Activated CD4-positive, alpha-beta T cell treated with anti-CD3 and anti-CD28 coated beads, Interleukin-2, amount 50 U/mL, for 16 hours (primary cell): Measurements from ENCODE around the gene RCOR3.
A peak's percentile ranks its signal among the peaks of the same experiment; 100 is the strongest.

Source experiments
- DNase-seq: peaks from one replicate; pipeline ENCODE4 v3.0.0-alpha.2; 2020

Gene RCOR3

DNA sequence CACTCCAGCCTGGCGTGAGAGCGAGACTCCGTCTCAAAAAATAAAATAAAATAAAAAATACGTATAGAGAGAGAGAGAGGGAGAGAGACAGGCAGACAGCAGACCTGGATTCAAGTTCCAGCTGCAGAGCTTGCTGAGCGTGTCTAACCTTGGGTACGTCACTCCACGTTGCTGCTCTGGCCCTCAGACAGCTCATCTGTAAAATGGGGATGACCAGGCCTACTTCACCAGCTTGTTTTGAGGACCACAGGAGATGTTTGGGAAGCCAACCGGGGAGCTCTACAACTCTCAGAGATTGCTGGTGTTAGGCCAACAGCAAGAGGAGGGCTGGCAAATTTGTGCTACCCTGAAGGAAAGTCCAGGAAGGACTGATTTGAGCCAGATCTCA, 67.0 kb downstream of the RCOR3 start:
- DNase-seq, result no peak

DNA sequence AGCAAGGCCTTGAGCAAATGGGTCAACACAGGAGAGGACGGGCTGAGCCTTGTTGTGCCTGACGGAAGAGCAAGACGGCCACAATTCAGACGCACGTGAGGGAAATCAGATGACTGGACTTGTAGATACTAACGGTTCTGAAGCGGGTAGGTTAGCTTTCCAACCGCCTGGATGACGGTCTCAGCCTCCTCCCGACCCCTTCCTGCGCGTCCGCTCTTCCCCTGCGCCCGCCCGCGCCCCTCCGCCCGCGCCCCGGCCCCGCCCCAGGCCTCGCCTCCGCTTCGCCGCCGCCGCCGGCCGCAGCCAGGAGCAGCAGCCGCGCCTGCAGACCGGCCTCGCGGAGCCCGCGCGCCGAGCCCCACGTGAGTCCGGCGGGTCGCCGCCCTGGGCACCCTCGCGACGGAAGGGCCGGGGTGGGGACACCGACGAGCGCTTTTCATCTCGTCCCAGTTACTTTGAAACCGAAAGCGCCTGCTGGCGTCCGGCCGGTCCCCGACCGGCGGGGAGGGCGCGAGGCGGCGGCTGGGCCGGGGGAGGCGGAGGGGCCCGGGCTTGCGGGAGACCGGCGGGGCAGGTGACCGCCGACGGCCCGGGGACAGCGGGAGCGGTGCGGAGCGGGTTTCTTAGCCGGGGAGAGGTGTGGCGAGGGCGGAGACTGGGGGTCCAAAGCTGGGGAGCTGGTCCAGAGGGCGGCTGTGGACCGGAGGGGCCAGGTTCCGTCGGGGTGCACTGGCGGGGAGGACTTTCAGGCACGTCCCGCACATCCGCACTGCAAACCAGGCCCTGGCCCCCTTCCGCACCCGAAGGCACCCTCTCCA, 67.6 kb downstream of the RCOR3 start, which contains the start of gene TRAF5:
Gene TRAF5 (plus strand): TSS at position 306 of the 818 bp plus-strand sequence. CDS start 26,407 bp downstream, outside the sequence.
- DNase-seq, result peak; percentile 61

DNA sequence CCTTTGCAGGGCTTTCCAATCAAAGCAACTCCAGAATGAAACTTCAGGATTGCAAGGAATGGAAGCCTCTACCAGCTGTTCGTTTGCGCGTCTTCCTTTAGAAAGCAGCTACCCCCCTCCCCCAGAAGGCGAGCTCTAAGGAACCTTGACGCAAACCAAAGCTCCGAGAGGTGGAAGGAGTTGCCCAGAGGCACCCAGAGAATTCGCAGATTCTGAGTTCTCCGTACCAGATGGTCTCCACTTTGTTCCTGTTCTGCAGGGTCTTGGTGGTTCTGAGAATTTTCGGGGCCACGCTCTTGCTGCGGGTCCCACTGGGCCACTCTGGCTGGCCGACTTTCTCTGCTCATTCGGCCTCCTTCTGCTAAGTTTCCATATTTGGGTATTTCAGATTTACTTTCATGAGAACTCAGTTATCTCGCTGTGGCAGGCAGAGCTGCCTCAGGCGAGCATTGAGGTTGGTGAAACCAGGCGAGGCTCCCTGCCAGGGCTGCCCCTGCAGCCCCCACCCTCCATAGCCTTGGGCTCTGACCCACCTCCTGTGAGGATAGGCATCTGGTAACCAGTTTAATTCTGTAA, 68.3 kb downstream of the RCOR3 start:
- peak; percentile 41 for DNase-seq

DNA sequence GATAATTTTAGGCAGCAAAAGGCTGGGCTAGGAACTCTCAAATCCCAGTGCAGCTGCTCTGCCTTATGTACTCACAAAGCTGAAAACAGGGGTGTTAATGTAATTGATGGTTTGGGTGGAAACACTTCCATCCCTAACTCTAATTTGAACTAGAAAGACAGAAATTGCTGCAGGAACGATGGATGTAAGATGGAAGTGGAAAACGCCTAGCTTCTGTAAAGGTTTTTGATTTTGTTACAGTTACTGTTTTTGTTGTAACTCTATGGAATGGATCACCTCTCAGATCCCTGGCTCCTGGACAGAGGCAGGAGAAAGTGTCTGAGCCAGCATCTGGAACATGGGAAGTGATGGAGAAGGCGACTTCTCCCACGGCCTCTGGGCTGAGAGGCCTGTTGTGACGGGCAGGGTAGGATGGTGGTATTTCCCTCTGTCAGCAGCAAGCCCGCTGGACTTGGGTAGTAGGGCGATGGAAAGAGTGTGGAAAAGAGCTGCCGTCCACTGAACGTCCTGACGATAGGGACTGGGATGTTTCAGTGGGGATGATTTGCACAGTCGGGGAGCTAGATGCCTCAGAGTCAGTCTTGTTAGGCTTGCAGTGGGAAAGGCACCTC, 69.0 kb downstream of the RCOR3 start:
- DNase-seq, result no peak

DNA sequence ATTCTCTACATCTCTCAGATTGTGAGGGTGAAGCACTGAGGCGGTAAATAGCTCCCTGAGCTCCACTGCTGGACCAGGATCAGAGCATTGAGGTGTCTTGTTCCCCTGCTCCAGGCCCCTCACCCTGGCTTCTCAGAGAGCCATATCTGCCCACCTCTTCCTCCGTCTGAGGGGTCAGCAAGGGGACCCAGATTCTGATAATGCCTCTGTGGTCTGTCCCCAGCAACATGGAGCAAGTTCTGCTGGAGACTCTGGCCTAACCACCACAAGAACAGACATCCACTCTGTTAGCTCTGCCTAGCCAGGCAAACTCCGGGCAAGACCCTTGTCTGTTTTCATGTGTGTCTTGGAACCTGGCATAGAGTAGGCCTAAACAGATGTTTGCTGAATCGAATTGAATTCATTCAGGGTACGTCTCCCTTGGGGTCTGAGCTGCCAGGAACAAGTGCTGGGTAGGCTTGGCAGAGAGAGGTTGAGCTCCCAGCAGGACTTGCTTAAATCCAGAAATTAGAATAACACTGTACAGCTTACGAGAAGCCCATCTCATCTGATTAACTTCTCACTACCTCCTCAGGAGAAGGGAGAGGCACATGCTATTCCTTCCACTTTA, 69.8 kb downstream of the RCOR3 start:
- no peak for DNase-seq

DNA sequence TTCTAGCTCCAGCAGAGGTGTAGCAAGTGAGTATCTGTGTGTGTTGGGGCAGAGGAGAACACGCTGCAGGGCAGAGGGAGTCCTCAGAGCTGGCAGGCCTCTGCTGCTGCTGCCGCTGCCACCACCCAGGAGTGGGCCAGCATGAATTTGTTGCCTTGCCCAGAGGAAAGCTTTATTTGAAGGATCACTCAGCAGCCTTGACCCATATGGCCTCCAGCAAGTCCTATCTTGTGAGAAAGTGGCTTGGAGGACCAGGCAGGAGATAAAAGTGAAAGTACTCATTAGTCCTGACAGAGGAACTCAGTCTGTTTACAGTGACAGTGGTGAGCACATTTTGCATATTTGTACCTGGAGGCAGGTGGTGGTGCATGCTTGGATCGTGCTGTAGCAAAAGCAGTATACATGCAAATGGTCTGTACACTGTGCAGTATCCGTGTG, 70.6 kb downstream of the RCOR3 start:
- no peak for DNase-seq

DNA sequence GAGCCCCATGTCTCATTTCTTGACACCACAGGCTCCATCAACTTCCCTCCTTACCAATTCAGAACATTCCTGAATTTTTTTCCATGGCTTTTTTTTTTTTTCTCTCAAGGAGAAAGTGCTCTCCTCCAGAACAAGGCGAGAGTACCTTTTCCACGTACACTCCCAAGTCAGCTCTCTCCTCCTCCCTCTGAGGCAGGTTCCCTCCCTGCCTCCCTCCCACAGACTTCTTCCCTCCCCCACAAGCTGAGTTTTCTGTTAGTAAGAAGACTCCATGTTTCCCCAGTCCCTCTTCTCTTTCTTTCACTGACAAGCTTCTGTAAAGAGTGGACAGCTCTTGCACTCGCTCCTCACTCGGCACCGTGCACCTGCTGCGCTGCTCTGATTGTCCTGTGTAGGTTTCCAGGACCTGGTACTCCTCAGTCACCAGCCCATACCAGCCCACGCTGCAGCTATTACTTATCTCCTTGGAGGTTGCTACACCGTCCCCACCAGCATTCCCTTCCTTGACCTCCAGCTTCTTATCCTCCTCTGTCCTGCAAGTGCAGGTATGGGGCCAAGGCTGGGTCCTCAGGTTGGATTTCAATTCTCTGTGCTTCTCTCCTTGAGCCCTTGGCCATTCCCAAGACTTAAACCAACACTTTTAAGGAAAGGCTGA, 71.2 kb downstream of the RCOR3 start:
- DNase-seq, result no peak

DNA sequence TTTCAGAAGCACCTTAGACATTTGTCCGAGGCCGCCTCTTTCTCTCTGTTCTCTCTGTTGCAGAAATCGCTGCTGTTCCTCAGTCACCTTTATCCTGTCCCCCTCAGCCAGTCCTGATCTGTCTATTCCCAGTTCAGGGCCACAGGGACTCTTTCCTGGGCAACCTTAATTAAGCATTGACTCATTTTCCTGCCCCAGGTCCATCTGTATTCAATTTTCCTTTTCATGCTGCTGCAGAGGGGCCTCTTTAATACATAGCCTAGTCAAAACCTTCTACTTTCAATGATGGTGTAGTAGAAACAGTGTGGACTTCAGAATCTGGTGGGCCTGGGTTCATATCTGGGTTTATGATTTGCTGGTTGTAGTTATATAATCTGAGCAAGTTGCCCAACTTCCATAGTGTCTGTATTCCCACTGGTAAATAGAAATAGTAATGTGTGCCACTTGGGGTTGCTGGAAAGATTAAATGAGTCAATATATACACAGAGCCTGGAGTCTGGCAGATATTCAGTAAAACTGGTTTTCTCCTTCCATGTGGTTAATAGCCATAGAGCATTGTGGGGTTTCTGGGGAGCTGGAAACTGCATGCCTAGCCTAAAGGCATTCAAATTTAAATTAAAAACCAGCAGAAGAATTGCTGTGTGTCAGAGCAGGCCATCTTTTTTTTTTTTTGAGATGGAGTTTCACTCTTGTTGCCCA, 72.0 kb downstream of the RCOR3 start:
- DNase-seq, result no peak

DNA sequence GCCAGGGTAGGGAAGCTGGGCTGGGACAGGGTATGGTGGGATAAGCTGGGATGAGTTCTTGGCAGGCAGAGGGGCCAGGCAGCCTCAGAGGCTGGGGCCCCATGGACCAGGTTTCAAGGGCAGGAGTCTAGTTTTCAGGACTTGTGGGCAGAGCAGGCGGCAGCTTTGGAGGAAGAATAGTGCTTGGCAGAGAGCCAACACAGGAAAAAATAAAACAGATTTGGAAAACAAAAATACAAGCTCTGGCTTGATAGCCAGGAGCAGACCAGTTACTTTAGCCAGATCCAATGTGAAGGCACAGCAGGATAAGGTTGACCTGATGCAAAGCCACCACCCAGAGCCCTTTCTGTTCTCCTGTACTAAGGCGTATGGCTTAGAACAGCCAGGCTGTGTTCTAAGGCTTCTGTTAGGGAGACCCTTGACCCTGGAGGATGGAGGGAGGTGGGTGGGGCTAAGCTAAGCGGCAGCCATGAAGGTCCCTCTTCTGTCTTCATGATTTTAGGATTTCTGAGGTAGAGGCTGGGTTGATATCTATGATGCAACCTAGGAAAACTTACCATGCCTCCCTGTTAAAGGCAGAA, 73.0 kb downstream of the RCOR3 start:
- DNase-seq, result no peak

DNA sequence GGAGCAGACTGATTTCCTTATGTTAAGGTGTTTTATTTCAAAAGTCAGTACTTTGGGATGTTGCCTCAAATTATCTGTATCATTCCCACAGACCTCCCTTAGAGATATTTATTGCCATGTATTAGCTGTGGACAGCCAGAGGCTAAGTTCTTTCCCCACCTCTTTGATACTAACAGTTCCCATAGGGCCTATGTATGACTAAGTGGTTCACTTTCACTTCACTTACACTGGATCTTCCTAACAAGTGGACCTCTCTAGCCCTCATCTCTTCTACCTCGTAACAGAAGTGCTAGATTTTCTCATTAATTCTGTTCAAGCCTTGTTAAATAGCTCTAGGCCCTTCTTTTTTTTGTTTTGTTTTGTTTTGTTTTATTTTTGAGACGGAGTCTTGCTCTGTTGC, 73.7 kb downstream of the RCOR3 start:
- DNase-seq, result no peak

DNA sequence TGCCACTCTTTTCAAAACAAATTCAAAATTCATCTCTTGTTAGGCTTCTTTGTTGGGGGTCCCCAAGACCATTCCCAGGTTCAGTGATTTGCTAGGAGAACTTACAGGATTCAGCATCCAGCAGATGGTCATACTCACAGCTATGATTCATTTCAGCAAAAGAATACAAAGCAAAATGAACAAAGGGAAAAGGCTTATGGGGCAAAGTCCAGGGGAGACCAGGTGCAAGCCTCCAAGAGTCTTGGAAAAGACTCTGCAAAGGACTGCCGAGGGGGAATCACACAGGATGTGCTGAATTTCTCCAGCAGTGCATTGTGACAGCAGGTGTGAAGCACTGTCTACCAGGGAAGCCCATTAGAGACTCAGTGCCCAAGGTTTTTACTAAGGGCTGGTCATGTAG, 74.7 kb downstream of the RCOR3 start:
- DNase-seq, result no peak

DNA sequence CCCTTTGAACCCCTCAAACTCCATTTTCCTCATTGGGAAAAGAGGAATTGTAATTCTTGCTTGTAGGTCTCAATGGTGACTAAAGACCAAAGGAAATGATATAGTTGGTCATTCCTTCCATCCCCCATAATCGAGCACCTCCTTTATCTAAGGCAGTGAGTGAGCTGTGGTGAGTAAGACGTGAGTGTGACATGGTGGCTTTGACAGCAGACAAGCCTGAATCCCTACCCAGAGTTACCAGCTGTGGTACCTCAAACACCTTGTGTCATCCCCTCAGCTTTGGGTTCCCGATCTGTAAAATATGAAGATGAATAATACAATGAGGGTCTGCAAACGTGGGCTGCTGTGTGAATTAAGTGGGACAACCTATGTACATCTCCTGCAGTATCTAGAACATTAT, 75.8 kb downstream of the RCOR3 start:
- peak; percentile 30 for DNase-seq

DNA sequence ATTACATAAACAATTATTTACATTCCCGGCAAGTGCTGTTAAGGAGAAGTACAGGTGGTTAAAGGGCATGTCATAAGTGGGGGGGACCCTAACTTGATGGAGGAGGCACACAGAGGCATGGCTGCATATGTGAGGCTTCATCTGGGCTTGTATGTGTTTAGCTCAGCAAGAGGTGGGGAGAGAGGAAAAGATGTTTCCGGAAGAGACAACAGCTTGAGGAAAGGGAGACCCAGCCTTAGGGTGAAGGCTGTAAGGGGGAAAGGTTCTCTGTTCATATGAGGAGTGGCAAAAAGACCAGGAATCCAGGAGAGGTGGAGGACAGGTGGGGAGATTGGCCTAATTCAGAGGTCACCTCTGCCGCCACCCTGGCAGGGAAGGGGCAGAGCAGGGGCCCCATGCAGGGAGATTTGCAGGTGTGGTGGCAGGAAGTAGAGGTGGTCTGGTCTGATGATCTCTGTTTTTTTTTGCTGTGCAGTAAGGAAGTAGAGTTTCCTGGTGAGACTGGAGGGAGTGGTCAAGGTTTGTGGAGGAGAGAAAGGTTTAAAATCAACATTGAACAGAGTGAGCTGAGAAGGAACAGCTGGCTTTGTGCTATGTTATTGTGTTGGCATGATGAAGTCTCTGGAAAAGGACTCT, 76.5 kb downstream of the RCOR3 start:
- no peak for DNase-seq

DNA sequence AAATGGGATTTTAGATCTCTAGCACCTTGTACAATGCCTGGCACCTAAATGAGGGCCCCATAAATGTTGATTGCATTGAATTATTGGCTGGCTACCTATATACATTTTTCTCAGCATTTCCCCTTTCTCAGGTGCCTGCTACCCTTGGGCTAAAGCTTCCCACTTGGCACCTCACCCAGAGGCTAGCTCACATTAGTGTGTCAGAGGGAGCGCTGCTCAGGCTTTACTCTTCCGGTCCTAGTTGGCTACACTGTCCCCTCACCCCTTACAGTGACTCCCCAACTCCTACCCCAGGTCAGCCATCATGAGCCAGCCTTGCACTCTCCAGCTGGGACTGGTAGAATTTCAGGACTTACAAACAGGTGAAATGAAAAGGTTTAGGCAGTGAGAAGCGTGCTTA, 77.0 kb downstream of the RCOR3 start:
- DNase-seq, result no peak

DNA sequence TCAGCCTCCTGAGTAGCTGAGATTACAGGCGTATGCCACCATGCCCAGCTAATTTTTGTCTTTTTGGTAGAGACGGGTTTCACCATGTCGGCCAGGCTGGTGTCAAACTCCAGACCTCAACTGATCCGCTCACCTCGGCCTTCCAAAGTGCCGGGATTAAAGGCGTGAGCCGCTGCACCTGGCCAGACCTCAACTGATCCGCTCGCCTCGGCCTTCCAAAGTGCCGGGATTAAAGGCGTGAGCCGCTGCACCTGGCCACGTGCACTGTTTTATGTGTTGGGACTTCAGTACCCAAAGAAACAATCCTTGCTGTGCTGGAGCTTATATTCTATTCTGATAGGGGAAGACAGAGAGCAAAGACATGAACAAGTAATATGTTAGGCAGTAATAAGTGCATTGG, 77.6 kb downstream of the RCOR3 start:
- no peak for DNase-seq

DNA sequence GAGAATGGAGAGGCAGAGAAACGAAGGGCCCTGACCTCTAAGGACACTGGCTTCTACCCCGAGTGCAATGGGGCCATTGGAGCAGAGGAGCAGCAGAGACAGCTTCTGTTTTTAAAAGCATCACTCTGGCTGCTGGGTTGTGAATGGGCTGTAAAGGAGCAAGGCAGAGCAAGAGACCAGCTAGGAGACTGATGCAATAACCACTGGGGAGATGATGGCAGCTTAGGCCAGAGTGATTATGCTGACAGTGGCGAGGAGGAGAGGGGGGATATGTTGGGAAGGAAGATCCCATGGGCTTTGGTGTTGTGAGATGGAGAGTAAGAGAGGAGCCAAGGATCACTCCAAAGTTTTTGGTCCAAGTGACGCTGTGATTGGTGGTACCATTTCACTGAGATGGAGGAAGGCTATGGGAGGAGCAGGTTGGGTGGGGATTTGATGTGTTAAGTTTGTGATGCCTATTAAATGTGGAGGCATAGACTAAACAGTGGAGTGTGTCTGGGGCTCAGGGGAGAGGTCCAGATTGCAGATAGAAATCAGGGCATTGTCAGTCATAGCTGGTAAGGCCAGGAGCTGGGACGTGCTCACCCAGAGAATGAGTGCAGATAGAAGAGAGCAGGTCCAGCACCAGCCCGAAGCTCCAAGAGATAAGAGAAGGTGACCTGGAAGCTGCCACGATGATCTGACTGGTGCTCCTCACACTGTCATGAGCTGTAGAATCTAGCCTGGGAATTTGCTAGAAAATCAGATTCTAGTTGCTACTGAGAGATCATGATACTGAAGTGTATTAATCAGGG, 78.5 kb downstream of the RCOR3 start:
- no peak for DNase-seq

DNA sequence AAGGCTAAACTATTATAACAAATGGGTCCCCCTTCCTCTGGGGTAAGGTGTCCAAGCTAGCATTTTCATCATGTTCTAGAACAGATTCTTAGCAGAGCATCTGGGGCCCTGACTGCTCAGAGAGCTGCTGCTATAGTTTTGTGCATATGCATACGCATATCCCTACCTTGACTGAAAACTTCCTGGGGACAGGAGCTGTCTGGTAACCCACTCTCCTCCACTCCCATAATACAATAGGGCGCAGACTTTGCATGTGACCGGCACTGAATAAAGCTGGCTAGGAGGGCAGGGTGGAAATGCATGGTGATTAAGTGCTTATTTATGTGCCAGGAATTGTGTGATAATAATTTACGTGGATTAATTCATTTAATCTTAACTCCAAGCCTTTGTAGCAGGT, 79.1 kb downstream of the RCOR3 start:
- no peak for DNase-seq

DNA sequence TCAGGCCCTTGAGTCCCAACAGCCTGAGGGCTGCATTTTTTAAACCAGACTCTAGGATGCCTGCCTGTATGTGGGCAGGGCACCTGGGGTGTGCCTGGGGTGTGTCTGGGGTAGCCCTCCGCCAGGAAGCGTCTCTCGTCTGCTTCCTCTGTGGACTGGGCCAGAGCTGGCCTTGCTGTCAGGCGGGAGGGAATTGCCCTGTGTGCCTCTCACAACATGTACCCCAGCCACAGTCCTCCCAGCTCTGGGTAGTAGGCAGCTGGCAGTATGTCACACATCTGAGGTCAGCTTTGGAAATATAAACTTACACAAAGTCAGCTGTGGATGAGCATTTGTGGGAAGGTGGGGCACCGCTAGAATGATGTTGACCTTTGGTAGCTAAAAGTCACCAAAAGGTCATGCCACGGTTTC, 80.5 kb downstream of the RCOR3 start:
- DNase-seq, result no peak

DNA sequence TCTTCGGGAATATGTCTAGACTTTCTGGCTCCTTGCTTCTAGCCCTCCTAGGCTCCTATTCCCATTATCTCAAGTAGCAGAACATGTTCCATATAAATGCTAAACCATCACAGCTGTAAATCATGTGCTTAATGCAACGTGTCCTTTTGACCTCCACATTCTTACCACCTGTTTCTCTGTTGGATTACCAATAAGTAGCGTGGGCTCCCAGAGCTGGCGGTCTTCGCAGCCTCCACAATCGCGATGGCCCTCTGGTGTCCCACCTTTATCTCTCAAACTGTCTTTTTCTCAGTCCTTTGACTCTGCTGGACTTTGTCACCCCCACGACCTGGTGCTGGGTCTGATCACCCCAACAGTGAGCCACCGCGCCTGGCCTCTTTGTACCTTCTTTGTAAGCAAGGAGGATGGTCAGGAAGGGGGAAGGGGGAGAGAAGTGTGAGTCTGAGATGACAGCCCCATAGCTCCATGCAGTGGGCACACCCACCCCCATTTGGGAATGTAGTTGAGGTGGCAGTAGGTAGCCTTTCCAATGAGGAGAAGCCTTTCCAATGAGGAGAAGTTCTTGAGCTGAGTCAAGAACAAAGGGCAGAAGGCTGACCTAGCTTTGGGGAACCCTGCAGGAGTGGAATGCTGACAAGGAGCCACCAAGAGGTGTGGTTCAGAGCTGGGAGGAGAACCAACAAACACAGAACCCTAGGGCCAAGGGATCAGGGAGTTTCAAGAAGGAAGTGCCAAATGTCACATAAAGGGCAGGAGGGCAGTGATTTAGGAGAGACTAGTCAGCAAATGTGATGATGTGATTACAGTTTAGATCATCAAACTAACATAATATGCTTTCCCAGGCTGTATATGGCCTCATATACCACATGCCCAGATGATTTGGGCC, 81.7 kb downstream of the RCOR3 start:
- DNase-seq, result no peak

DNA sequence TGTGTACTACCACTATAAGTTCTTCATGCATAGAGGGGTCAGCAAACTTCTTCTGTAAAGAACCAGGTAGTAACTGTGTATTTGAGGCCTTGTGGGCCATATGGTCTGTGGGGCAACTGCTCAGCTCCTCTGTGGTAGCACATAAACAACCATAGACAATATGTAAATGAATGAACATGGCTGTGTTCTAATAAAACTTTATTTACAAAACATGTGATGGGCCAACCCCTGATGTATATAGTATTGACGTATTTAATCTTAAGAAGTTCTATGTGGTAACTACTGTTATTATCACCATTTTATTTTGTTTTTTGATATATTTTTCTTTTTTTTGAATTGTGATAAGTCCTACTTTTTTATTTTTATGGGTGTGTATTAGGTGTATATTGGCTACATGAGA, 82.8 kb downstream of the RCOR3 start:
- no peak for DNase-seq
